GM03348 (cell line): ENCODE data around the gene CMTR2.
"Not testable (repeated sequence)": the region's sequence is repeated elsewhere in the genome, so short reads cannot be mapped to it uniquely, and the experiment has no call there.

Source experiments
- DNase-seq: peaks from one replicate; pipeline ENCODE4 v3.0.0; 2012; ENCODE audit warnings: low spot score

The CMTR2 gene, protein sequence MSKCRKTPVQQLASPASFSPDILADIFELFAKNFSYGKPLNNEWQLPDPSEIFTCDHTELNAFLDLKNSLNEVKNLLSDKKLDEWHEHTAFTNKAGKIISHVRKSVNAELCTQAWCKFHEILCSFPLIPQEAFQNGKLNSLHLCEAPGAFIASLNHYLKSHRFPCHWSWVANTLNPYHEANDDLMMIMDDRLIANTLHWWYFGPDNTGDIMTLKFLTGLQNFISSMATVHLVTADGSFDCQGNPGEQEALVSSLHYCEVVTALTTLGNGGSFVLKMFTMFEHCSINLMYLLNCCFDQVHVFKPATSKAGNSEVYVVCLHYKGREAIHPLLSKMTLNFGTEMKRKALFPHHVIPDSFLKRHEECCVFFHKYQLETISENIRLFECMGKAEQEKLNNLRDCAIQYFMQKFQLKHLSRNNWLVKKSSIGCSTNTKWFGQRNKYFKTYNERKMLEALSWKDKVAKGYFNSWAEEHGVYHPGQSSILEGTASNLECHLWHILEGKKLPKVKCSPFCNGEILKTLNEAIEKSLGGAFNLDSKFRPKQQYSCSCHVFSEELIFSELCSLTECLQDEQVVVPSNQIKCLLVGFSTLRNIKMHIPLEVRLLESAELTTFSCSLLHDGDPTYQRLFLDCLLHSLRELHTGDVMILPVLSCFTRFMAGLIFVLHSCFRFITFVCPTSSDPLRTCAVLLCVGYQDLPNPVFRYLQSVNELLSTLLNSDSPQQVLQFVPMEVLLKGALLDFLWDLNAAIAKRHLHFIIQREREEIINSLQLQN

DNA sequence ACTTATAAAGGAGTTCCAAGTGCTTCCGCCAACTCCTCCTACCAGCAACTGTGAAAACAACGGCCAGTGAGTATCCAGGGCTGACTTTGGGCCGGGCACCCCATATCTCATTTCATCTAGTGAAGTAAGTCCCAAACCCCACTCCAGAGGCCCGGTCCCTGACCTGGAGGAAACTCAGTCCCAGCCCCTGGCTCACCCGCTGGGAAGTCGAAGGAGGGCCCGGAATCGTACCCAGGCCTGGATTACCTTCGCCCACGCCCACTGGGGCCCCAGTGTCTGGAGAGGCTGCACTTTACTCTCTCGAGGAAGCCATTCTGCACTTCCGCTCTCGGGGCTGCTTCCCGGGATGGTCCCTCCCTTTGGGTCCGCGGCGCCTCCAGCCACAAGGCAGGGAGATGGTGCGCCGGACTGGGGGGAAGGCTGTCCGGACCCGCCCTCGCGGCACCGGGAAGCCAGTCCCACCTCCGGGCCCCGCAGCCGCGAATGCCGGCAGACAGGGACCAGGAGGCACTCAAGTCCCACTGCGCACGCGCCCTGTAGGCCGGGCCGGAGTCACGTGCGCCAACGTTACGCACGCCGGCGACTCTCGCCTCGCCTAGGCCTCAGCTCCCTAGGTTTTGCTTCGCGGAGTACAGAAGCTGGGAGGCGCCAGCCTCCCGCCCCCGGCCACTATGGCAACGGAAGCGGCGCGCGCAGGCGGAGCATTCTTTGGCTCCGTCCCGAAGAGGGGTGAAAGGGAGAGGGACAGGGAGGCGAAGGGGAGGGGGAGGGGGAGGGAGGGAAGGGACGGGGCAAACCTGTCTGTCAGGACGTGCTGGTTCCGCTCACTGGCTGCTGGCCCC is at the start of gene CMTR2:
CMTR2 (minus strand) TSS at position 513 of the 842 bp plus-strand sequence. CDS start 3,482 bp downstream, outside the sequence.
- peak; percentile 99 for DNase-seq

DNA sequence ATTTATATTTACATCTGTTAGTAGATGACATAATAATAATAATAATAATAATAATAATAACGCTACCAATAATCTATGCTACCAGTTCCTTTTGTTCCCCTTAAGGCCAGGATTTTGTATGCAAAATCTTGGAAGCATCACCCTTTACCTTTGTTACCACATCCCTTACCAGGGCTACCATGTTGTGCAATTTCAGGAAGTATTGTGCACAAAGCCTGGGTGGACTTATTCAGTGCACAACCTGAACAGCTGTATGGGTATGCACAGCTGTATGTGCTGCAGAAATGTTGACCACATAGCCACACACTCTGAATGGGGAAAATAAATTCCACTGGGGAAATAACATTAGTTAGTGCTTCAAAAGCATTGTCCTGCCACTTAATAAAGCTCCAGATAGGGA is 49.4 kb upstream of the CMTR2 start:
- no peak for DNase-seq

DNA sequence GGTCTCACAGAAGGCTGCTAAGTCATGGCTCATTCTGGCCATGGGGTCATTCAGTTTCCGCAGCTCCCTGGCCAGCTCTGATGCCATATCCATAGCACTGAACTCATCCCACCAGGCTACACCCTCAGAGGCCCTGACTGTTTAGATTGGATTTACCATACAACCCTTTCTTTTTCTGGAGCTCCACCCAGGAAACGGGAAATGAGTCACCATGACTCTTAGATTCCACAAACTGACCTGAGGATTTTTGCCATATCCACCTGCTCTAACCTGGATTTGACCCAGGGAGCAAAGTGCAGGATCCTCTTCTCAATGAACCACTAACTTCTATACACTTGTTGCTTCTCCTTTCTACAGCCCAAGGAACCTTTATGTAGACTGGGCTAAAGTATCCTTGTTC is 49.0 kb upstream of the CMTR2 start:
- no peak for DNase-seq

DNA sequence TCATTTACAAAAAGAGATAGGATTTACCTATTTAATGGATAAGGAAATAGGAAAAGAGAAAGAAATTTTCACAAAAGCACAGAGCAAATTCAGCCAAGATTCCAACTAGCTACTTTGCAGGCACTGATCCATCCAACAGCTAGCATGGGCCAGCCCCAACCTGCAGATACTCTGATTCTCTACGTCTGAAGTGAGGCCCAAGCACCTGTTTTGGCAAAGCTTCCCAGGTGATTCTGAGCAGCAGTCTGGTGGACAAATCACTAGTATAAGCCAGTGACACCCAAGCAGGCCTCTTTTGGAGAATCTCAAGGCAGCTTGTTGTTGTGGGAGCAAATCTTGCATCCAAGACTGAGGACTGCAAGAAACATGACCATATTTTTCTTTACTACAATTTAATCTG is 48.4 kb upstream of the CMTR2 start:
- no peak for DNase-seq

DNA sequence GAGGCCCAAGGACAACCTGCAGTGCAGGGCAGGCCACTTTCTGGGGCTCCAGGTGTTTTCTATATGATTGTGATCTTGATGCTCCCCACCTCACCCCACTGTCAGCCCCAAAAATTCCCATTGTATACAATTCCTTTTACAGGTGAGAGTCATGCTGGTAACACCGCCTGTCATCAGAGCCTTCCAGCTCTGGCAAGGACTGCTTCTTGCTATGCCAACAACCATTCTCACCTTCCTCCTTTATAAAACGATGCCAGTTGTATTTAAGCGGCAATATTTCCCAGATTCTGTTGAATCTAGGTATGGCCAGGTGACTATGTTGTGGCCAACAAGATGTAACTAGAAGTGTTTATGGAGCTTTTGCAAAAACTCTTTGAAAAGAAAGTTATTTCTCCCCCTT is 38.9 kb upstream of the CMTR2 start:
- DNase-seq, result no peak

DNA sequence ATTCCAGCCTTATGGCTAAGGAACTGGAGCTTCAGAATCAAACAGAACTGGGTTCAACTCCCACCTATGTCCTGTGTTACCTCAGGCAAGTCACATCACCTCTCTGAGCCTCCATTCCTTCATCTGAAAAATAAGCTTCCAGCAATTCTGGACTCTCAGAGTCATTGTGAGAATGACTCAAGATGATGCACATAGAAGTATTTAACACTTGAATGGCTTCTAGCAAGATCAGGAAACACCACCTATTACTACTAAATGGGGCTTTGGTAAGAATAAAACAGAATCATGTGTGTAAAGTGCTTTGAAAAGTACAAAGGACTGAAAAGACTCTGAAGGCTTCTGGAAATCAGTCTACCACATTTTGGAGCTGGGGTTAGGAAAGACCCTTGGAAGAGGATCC is 38.5 kb upstream of the CMTR2 start:
- no peak for DNase-seq

DNA sequence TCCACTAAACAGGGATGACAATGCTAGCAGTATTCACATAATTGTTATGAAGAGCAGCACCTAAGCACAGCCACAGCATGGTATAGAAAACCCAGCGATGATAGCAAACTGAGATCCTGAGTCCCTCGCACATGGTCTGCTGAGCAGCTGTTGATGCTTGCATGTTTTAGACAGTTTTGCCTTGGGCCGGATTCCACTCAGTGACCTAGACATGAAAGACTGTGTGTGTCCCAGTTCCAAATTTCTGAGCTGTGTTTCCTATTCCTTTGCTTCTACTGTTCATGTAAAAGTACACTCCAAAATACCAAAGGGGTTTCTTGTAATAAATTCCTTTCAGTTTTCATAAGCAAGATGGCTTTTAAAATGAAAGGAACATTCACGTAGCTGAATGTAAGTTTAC is 30.8 kb upstream of the CMTR2 start:
- DNase-seq, result no peak

DNA sequence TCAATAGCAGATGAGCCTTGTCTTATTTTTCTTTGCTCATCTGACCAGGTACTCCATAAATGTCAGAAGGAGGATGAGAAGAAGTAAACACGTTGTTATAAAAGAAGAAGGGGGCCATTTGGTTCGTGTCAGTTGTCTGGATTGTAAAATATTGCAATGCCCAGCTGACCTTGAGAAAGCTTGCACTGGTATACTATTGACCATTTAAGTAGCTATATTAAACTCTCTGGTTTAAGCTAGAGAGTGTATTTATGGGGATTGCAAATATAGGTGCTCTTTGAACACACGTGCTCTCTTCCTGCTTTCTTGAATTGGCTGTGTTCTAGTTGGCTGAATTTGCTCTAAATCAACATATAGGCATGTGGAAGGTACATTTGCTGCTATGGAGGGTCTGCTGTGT is 26.1 kb upstream of the CMTR2 start:
- DNase-seq, result no peak

DNA sequence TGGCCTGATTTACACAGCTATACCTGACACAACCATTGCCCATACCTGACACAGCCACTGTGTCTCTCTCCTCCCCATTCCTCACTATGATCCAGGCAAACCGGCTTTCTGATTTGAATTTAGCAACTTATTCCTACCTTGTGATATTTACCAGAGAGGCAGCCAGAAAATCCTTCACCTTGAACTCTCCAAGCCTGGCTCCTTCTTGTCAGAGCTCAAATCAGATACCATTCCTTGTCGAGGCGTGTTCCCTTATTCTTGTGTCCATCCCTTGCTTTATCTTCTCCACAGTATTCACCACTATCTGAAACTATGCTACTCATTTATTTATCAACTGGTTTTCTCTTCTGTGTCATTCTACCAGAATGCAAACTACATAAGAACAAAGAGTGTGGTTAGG is 24.4 kb upstream of the CMTR2 start:
- DNase-seq, result not testable (repeated sequence)

DNA sequence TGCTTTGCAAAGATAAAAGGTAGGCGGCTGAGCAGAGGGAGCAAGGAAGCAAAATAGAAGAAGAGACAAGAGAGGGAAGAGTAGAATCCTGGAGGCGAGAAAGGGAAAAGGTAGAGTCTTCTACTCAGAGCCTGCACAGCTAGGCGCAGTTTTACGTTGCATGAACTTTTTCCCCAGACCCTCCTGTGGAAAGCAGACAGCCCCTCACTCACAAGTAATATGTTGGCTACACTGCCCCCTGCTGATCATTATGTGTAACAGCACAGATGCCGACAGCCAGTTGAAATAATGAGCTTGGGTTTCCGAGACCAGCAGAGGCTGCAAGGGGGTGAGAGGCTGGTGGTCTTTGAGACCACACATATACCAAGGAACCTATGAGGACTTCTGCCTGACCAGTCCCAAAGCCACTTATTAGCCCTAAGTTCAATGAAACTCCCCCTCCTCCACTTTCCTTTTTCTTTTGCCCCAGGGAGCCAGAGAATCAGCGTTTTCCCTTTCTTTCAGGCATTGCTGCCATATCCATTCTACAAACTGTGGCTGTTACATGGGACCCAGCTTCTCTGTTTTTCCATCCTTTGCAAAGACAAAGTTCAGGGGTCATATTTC is 22.5 kb upstream of the CMTR2 start:
- peak; percentile 36 for DNase-seq

DNA sequence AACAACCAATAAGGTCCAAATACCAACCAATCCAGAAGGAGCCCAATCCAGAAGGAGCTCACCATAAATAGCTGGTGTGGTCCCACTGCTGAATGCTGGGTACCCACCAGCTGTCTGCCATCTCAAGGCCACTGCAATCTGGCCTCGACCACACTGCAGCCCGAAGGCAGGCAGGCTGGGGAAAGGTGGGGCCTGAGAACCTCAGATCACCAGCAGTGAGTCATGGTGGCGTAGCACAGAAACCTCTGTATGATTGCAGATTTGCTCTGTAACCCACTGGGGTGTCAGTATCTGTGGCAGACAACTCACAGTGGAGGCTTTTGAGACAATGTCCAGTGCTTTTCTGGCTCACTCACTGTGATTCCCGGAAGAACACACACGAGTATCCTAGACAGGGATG is 14.7 kb upstream of the CMTR2 start:
- DNase-seq, result no peak

DNA sequence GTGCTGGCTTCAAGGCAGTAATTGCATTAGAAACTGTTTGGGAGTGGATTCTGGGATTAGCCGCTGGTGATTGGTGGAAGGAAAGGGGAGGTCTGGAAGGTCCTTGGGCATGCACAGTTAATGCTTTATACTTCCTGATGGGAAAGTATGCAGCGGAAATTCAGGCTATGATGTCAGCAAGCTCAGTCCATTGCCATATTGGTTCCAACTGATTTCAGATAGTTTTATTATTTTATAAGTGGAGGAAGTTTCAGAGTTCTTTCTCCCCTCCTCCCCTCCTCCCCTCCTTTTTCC is 8.1 kb upstream of the CMTR2 start:
- no peak for DNase-seq

DNA sequence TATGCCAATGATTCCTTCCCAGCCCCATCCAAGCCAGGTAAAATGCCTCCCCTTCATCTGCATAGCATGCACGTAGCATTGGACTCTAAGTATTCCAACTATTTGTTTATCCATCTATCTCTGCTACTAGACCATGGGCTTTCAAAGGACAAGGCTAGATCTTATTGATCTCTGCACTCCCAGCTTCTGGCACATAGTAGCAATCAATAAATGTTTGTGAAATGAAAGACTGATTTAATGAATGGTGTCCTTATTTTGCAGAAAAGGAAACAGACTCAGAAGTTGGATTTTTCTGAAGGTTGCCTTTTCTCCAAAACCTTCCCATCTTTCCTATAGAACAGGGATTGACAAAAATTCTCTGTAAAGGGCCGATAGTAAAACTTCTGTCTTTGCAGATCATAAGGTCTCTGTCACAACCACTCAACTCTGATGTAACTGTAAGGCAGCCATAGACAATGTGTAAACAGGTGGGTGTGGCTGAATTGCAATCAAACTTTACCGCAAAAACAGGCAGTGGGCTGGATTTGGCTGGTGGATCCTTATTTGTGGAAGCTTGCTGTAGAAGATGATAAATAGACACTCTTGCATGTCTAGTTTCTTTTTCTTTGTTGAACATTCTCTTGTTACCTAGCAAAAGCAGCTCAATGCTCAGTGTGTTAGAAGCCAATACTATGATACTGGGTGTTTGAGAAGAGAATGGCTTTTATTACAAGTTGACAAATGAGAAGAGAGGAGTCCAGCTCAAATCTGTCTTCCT is 7.6 kb upstream of the CMTR2 start:
- DNase-seq, result no peak

DNA sequence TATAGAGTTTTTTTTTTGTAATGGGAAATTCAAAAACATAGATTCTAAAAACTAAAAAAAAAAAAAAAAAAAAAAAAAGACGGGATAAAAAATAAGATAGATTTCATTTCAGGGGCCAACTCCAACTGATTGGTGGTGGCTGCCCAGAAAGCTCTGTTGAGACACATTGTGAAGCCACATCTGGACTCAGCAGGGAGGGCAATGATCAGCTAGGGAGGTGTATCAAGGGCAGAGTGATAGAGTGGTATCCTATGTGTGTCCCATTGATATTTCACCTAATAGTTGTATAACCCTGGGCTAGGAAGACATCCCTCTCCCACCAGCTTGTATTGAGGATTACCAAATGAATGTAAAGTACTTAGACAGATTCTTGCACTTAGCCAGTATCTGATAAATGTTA is 6.7 kb upstream of the CMTR2 start:
- DNase-seq, result no peak

DNA sequence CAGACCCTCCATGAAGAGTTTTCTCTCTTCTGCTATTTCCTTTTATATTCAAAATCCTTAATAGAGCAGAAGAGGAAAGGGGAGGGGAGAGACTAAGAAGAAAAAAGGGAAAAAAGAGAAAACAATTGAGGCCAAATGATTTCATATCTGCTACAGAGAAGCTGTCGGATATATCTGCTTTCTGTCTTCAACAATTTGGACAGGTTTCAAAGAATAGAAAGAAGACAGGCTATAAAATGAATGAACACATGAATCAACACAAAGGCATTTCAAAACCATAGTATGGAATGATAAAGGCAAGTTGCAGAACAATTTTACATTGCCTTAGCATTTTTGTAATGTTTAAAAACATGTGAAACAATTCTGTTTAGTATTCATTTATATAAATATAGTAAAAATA is 4.7 kb upstream of the CMTR2 start:
- DNase-seq, result no peak

DNA sequence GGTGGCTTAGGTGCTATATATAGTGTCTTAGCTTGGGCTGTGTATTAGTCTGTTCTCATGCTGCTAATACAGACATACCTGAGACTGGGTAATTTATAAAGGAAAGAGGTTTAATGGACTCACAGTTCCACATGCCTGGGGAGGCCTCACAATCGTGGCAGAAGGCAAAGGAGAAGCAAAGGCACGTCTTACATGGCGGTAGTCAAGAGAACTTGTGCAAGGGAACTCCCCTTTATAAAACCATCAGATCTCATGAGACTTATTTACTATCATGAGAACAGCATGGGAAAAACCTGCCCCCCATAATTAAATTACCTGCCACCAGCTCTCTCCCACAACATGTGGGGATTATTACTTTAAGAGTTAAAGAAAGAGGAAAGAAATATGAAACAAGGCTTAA is 2.9 kb upstream of the CMTR2 start:
- DNase-seq, result not testable (repeated sequence)

DNA sequence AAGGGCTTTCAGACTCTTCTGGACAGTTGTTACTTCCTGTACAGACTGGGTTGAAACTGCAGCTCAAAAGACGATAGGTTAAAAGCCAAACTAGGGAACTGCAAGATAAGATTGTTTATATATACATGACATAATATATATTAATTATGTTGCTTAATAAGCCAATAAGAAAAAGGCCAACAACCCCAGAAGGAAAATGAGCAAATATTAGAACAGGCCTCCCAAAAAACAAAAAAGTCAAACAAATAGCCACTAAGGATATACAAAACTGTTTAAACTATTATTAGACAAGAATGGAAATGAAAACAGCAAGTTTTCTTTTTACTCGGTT is 495 bp upstream of the CMTR2 start:
- no peak for DNase-seq

DNA sequence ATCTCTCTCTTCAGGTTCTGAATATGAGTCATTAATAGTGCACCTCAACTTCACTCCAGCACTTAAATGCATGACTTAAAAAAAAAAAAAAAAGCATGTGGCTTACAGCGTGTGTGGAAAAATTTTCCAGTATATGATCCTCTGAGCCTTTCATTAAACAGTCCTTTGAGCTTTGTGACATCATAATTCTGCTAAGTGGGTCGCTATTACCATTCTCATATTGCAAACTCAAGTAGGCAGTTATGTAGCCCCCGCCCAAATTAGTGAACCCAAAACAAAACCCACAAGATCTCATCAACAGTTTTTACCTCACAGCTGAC is 672 bp downstream of the CMTR2 start:
- no peak for DNase-seq

DNA sequence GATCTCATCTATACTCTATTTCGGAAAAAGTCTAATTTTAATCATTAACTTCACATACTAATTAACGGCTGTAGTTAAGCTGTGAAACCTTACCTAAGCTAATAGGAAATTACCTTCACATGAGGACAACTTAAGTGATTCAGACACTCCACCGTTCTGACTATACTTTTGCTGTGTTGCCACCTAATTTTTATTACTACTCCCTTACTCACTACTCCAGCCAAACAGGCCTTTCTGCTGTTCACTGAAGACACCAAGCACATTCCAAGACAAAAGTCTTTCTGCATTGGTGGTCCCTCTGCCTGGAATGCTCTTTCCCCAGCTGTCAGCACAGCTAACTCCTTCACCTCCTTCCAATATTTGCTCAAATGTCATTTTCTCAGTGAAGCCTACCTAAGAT is 1.3 kb downstream of the CMTR2 start:
- no peak for DNase-seq

DNA sequence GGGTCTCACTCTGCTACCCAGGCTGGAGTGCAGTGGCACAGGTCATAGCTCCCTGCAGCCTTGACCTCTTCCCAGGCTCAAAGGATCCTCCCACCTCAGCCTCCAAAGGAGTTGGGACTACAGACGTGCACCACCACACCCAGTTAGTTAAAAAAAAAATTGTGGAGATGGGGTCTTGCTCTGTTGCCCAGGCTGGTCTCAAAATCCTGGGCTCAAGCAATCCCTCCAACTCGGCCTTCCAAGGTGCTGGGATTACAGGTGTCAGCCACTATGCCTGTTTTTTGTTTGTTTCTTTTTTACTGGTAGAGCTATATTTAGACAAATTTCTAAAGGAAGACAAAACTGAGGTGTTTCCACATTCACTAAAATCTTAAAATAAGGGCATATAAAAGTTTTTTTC is 1.7 kb downstream of the CMTR2 start:
- DNase-seq, result no peak

DNA sequence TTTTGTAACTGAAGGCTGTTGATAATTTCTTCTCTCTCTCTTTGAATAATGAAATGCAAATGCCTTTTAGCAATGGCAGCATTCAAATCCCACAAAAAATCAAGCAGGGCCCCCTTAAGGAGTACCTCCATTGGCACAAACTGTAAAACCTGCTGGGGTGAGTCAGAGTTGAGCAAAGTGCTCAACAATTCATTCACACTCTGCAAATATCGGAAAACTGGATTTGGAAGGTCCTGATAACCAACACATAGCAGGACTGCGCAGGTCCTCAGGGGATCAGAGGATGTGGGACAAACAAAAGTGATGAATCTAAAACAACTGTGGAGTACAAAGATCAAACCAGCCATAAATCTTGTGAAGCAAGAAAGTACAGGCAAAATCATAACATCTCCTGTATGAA is 5.6 kb downstream of the CMTR2 start:
- no peak for DNase-seq

DNA sequence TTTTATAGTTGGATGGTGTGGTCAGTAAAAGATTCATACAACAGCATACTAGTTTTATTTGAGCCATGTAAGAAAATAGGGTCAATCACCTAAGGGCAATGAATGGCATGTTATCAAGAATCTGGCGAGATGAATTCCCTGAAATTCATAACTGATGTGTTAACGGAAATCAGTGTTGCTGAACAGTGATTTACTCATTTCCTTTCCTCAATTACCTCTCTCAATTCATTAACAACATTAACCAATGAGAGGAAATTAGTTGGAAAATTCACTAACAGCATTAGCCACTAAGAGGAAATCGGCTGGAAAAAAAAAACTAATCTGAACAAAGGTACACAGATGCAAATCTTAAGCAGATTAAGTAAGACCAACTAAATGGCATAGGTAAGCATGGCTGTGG is 6.3 kb downstream of the CMTR2 start:
- no peak for DNase-seq
